ENCODE data around the gene NKD2.

The NKD2 gene

DNA sequence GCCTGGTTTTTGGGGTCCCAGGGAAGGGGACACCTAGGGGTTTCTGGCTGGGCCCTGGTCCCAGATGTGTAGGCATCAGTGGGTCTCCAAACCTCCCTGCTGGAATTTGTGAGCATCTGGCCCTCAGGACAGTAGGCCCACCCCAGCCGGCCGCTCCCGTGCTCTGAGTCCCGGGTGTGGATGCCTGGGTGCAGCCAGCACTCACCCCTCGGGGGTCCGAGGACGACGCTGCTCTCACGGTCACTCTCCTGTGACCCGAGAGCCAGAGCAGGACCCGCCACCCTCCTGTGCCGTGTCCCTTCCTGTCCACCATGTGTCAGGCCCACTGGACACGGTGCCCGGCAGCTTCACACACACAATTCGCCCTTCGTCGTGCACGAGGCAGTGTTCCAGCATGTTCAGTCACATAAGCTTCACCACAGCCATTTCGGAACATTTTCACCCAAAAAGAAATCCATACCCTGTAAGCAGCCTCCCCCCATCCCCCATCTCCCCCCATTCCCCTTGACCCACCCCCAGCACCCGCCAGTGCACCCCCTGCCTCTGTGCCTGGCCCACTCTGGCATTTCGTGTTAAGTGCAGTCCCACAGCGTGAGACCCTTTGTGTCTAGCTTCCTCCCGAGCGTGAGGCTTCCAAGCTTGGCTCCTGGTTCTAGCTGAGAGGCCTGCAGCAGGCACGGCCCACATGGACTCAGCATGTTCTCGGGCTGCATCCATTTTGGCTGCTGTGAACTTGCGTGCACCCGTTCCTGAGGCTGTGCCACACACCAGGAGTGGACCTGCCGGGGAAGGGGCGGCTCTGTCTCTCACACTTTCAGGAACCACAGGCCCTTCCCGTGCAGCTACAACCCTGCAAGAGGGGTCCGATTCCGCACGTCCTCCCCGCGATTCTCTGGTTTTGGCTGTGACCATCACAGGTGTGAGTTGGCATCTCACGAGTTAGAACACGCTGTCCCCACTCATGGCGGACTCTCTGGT, 40.5 kb downstream of the NKD2 start:
- H3F3A ChIP-seq (ENCODE audit: insufficient read depth) = no peaks in the 10 kb centered on the region
- no peak overlapping the region for H3K9ac ChIP-seq (ENCODE audit: low read length)
- H3K27ac ChIP-seq (ENCODE audit: low read depth, low read length) = no peak overlapping the region
- H3K4me3 ChIP-seq (ENCODE audit: insufficient read depth, low read length, poor library complexity, severe bottlenecking) = no peak overlapping the region
- no peak overlapping the region for H3K4me2 ChIP-seq (ENCODE audit: low read depth, low read length, poor library complexity, severe bottlenecking)
- no peaks in the 10 kb centered on the region for H3K9me2 ChIP-seq (replicated peaks; ENCODE audit: insufficient read depth, low read length)
- no peaks in the 10 kb centered on the region for H3K79me2 ChIP-seq (ENCODE audit: insufficient read depth, low read length)
- H3K36me3 ChIP-seq (ENCODE audit: low read length) = no peaks in the 10 kb centered on the region
- H2AFZ ChIP-seq (ENCODE audit: low read depth, low read length, severe bottlenecking) = no peak overlapping the region
- TF ChIP-seq, protein P1, sequence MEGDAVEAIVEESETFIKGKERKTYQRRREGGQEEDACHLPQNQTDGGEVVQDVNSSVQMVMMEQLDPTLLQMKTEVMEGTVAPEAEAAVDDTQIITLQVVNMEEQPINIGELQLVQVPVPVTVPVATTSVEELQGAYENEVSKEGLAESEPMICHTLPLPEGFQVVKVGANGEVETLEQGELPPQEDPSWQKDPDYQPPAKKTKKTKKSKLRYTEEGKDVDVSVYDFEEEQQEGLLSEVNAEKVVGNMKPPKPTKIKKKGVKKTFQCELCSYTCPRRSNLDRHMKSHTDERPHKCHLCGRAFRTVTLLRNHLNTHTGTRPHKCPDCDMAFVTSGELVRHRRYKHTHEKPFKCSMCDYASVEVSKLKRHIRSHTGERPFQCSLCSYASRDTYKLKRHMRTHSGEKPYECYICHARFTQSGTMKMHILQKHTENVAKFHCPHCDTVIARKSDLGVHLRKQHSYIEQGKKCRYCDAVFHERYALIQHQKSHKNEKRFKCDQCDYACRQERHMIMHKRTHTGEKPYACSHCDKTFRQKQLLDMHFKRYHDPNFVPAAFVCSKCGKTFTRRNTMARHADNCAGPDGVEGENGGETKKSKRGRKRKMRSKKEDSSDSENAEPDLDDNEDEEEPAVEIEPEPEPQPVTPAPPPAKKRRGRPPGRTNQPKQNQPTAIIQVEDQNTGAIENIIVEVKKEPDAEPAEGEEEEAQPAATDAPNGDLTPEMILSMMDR (IDR thresholded peaks at IDR 0.05; ENCODE audit: insufficient read depth, low read length, poor library complexity, severe bottlenecking) = no peak
- TF ChIP-seq EZH2phosphoT487 (conservative IDR thresholded peaks at IDR 0.05; ENCODE audit: low read length) = no peak
- no peaks in the 10 kb centered on the region for H3K9me3 ChIP-seq (ENCODE audit: insufficient read depth, low read length)
- H3K27me3 ChIP-seq (ENCODE audit: low read length) = no peaks in the 10 kb centered on the region
- H4K20me1 ChIP-seq (ENCODE audit: low read depth, low read length) = no peaks in the 10 kb centered on the region

DNA sequence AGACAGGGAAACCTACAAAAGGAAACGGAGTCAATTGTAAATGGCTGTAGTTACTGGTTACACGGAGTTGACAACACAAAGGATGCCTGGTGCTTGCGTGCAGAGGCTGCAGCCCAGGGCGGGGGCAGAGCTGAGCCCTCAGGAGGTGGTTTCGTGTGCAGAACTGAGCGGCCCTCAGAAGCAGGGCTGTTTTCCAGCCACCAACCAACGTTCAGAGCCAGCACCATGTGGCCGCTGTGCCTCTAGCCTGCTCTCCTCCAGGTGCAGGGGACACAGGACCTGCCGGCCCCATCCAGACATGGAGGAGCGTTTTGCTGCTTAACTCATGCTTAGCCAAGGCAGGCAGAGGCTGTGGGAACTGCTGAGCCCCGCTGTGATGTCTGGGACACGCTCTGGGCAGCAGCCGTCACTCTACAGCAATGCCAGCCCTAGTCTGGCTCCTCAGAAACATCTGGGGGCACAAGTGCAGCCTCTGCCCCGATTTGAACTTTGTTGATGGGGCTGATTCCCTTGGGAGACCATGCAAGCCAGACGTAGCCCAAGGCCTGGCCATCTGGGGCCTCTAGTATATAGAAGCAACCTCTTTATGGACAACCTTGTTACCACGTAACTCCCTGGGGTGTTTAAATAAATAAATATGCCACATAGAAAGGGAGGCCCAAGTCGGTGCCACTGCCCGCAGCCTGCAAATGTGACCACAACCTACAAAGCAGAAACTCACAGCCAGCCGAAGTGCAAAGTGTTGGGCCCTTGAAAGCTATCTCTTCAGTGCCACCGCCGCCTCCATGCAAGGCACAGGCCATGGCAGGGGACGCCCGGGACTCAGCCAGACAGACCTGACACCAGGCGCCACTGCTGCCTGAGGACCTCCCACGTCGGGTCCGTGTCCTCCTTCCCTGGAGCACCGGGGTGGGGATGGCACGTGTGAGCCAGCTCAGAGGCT, 42.1 kb downstream of the NKD2 start:
- H3K4me2 ChIP-seq (ENCODE audit: low read depth, low read length, poor library complexity, severe bottlenecking) = no peak overlapping the region
- no peak overlapping the region for H3K9ac ChIP-seq (ENCODE audit: low read length)
- no peak overlapping the region for H3K4me3 ChIP-seq (ENCODE audit: insufficient read depth, low read length, poor library complexity, severe bottlenecking)
- no peaks in the 10 kb centered on the region for H3K79me2 ChIP-seq (ENCODE audit: insufficient read depth, low read length)
- no peaks in the 10 kb centered on the region for H3K9me3 ChIP-seq (ENCODE audit: insufficient read depth, low read length)
- no peaks in the 10 kb centered on the region for H4K20me1 ChIP-seq (ENCODE audit: low read depth, low read length)
- no peaks in the 10 kb centered on the region for H3F3A ChIP-seq (ENCODE audit: insufficient read depth)
- H3K36me3 ChIP-seq (ENCODE audit: low read length) = no peaks in the 10 kb centered on the region
- H3K9me2 ChIP-seq (replicated peaks; ENCODE audit: insufficient read depth, low read length) = no peaks in the 10 kb centered on the region
- H3K27me3 ChIP-seq (ENCODE audit: low read length) = no peaks in the 10 kb centered on the region
- no peak for TF ChIP-seq EZH2phosphoT487 (conservative IDR thresholded peaks at IDR 0.05; ENCODE audit: low read length)
- TF ChIP-seq, protein P1 (IDR thresholded peaks at IDR 0.05; ENCODE audit: insufficient read depth, low read length, poor library complexity, severe bottlenecking) = no peak
- no peak overlapping the region for H2AFZ ChIP-seq (ENCODE audit: low read depth, low read length, severe bottlenecking)
- no peak overlapping the region for H3K27ac ChIP-seq (ENCODE audit: low read depth, low read length)

DNA sequence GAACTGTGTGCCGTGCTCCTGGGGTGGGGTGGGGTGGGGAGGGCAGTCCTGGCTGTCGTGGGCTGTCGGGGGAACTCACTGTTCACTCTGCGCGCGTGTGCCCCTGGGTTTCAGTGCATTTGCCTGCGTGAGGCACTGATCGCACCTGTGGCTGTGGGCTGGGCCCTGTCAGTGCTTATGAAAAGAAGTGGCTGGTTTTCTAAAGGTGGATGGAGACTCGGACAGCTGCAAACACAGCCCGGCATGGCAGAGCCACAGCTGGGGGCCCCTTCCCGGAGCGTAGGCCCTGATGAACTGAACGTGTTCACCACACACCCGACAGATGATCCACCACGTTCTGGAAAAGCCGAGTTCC, 42.7 kb downstream of the NKD2 start:
- H3K4me2 ChIP-seq (ENCODE audit: low read depth, low read length, poor library complexity, severe bottlenecking) = no peak overlapping the region

More for the DNA sequence above, 42.7 kb downstream of the NKD2 start:
- Histone ChIP-seq H3K27ac (ENCODE audit: low read depth, low read length) (no peak overlapping the region), H3F3A (ENCODE audit: insufficient read depth) (no peaks in the 10 kb centered on the region), H3K79me2 (ENCODE audit: insufficient read depth, low read length) (no peaks in the 10 kb centered on the region), H3K27me3 (ENCODE audit: low read length) (no peaks in the 10 kb centered on the region), H2AFZ (ENCODE audit: low read depth, low read length, severe bottlenecking) (no peak overlapping the region), H3K36me3 (ENCODE audit: low read length) (no peaks in the 10 kb centered on the region), H3K9me3 (ENCODE audit: insufficient read depth, low read length) (no peaks in the 10 kb centered on the region), H3K4me3 (ENCODE audit: insufficient read depth, low read length, poor library complexity, severe bottlenecking) (no peak overlapping the region), H3K9ac (ENCODE audit: low read length) (no peak overlapping the region), H4K20me1 (ENCODE audit: low read depth, low read length) (no peaks in the 10 kb centered on the region), H3K9me2 (replicated peaks; ENCODE audit: insufficient read depth, low read length) (no peaks in the 10 kb centered on the region)
- TF ChIP-seq, protein P1 (IDR thresholded peaks at IDR 0.05; ENCODE audit: insufficient read depth, low read length, poor library complexity, severe bottlenecking) = no peak
- no peak for TF ChIP-seq EZH2phosphoT487 (conservative IDR thresholded peaks at IDR 0.05; ENCODE audit: low read length)
